K562 (cell line): ENCODE data around the gene IMPDH2. TPM values are rescaled to one million over a fixed set of nuclear protein-coding genes. Genes with fewer than 3 reads are reported as not detected.

Experiments used
- ARID4B ChIP-seq: sonication (generic); formaldehyde crosslinking; IDR thresholded peaks from 2 replicates; pipeline ENCODE4 v1.8.0; 2022; ENCODE audit warnings: mild to moderate bottlenecking, missing genetic modification reagents
- CCAR2 ChIP-seq: fragments of 200-400 bp; formaldehyde crosslinking; IDR thresholded peaks from 2 replicates; pipeline ENCODE4 v1.6.1; 2017; ENCODE audit warnings: mild to moderate bottlenecking, low read depth, low read length
- CCNT2 ChIP-seq: IDR thresholded peaks from 2 replicates; pipeline ENCODE4 v1.6.1; 2011; ENCODE audit warnings: borderline replicate concordance, low read depth, mild to moderate bottlenecking, moderate library complexity, mixed read lengths, low read length; ENCODE audit not compliant: insufficient read length; ENCODE audit errors: extremely low read depth
- CEBPG ChIP-seq, 3 experiments: fragments of 200-800 bp in 1 of 3; sonication (Bioruptor generic) in 1 of 3; sonication (generic) in 1 of 3; formaldehyde crosslinking in 1 of 3; IDR thresholded peaks in 2 of 3; conservative IDR thresholded peaks in 1 of 3; 2 replicates each; pipeline versions ENCODE4 v1.6.1 to v1.8.0; 2016 to 2022; ENCODE audit warnings: missing compliant biosample characterization in 2 of 3, missing genetic modification characterization in 2 of 3, mild to moderate bottlenecking in 1 of 3, missing genetic modification reagents in 1 of 3
- GTF2F1 ChIP-seq: IDR thresholded peaks from 2 replicates; pipeline ENCODE4 v1.6.1; 2011; ENCODE audit warnings: low read depth, low read length, improper control_type of control experiment
- HLTF ChIP-seq: fragments of 450-650 bp; IDR thresholded peaks from 2 replicates; pipeline ENCODE4 v1.6.1; 2016
- KAT7 ChIP-seq: sonication (generic); formaldehyde crosslinking; IDR thresholded peaks from 2 replicates; pipeline ENCODE4 v1.8.0; 2022; ENCODE audit warnings: missing genetic modification reagents, mild to moderate bottlenecking, borderline replicate concordance
- KLF13 ChIP-seq: fragments of 450-650 bp; IDR thresholded peaks from 2 replicates; pipeline ENCODE4 v1.6.1; 2016; ENCODE audit warnings: missing genetic modification characterization, low read depth, mild to moderate bottlenecking, missing compliant biosample characterization, moderate library complexity, borderline replicate concordance
- MXI1 ChIP-seq: IDR thresholded peaks from 2 replicates; pipeline ENCODE4 v1.6.1; 2011; ENCODE audit warnings: low read depth, mild to moderate bottlenecking, improper control_type of control experiment, low read length
- PTBP1 ChIP-seq: fragments of 200-400 bp; formaldehyde crosslinking; IDR thresholded peaks from 2 replicates; pipeline ENCODE4 v1.6.1; 2017; ENCODE audit warnings: low read depth, low read length
- RAD21 ChIP-seq, 2 experiments: fragments of 250-450 bp in 1 of 2; fragments of 450-650 bp in 1 of 2; sonication (Bioruptor Pico) in 1 of 2; formaldehyde crosslinking in 1 of 2; IDR thresholded peaks in 1 of 2; conservative IDR thresholded peaks in 1 of 2; 2 replicates each; pipeline versions ENCODE4 v1.4.0 to v1.8.0; 2020 to 2022; ENCODE audit warnings: mild to moderate bottlenecking in 2 of 2, moderate library complexity in 1 of 2
- SMARCB1 ChIP-seq: IDR thresholded peaks from 2 replicates; pipeline ENCODE4 v1.6.1; 2011; ENCODE audit warnings: improper control_type of control experiment, low read depth; ENCODE audit not compliant: insufficient read length
- SP2 ChIP-seq: IDR thresholded peaks from 2 replicates; pipeline ENCODE4 v1.6.1; 2011; ENCODE audit warnings: mild to moderate bottlenecking, low read depth, low read length, moderate library complexity; ENCODE audit not compliant: poor library complexity, severe bottlenecking; ENCODE audit errors: extremely low read depth
- TFAM ChIP-seq: fragments of 250-450 bp; sonication (Bioruptor Pico); conservative IDR thresholded peaks from 2 replicates; pipeline ENCODE4 v1.5.0; 2021; ENCODE audit warnings: mild to moderate bottlenecking, moderate library complexity
- TOE1 ChIP-seq, 2 experiments: fragments of 450-650 bp in 1 of 2; sonication (generic) in 1 of 2; formaldehyde crosslinking in 1 of 2; IDR thresholded peaks; 2 replicates each; pipeline versions ENCODE4 v1.7.1 to v1.8.0; 2016 to 2022; ENCODE audit warnings: borderline replicate concordance in 2 of 2, mild to moderate bottlenecking in 2 of 2, antibody characterized with exemption in 1 of 2, inconsistent platforms in 1 of 2, low read depth in 1 of 2, missing genetic modification reagents in 1 of 2, moderate library complexity in 1 of 2
- ZBTB9 ChIP-seq: fragments of 450-650 bp; formaldehyde crosslinking; IDR thresholded peaks from 2 replicates; pipeline ENCODE4 v1.4.0; 2020; ENCODE audit warnings: mild to moderate bottlenecking, moderate library complexity
- ZNF134 ChIP-seq: fragments of 250-450 bp; sonication (Bioruptor Pico); conservative IDR thresholded peaks from 2 replicates; pipeline ENCODE4 v1.4.0; 2020
- ZNF277 ChIP-seq: fragments of 250-450 bp; sonication (Bioruptor Pico); IDR thresholded peaks from 2 replicates; pipeline ENCODE4 v1.8.0; 2022; ENCODE audit warnings: inconsistent platforms, mild to moderate bottlenecking, moderate library complexity, borderline replicate concordance
- polyA plus RNA-seq, 8 experiments: library from polyadenylated mRNA; depleted of rRNA in 4 of 8; stranded (reverse) in 5 of 8; unstranded in 3 of 8; fragments of >200 nt; fragmentation: Nextera tagmentation in 2 of 8; fragmentation: Illumina TruSeq in 1 of 8; extraction: Ambion mirVana in 2 of 8; extraction: Trizol in 1 of 8; gene quantifications; 2 replicates each; pipeline versions ENCODE4 v1.2.1 to v1.2.3, GENCODE V29; 2011 to 2014; ENCODE audit warnings: inconsistent platforms in 1 of 8, missing spikeins in 1 of 8
- total RNA-seq, 7 experiments: library from RNA; depleted of rRNA in 6 of 7; stranded (reverse); fragments of >200 nt in 6 of 7; fragmentation: Illumina TruSeq in 2 of 7; extraction: Trizol in 2 of 7; gene quantifications; 2 replicates each; pipeline versions ENCODE4 v1.2.1 to v1.2.3, GENCODE V29; 2011 to 2021; ENCODE audit warnings: low replicate concordance in 1 of 7

Gene IMPDH2
- total and polyA plus RNA-seq, 9 of the 15 experiments (the other 6 are each of a cell fraction or from before 2014, with no cell fraction given): 318 to 507 (median 366) TPM

GRCh38 chr3:49007068-49007770, 22.0 kb downstream of the IMPDH2 start, which contains the start of gene WDR6 (continued):
- peak; percentile 37; the same call in 1 of the 2 replicates for TF ChIP-seq ARID4B (CRISPR knock-in tag)
- 0 out of 2 replicates have a peak, but pooled peaks have one; percentile 83 for TF ChIP-seq KAT7 (CRISPR knock-in tag)
- no peak for TF ChIP-seq PTBP1
- no peak for TF ChIP-seq CCAR2
- 0 out of 2 replicates have a peak, but pooled peaks have one; percentile 46 for TF ChIP-seq HLTF
- no peak for TF ChIP-seq ZNF277
- peak; percentile 61 for TF ChIP-seq SP2
- TF ChIP-seq SMARCB1: no peak
- peak; percentile 52; the same call in 1 of the 2 replicates for TF ChIP-seq ZBTB9 (CRISPR knock-in tag)
- peak; percentile 81; the same call in 1 of the 2 replicates for TF ChIP-seq TOE1 (IDR thresholded peaks at IDR 0.05; ENCODE audit: borderline replicate concordance)
- no peak for TF ChIP-seq TOE1 (CRISPR knock-in tag; IDR thresholded peaks at IDR 0.05; ENCODE audit: borderline replicate concordance, low read depth)
- TF ChIP-seq KLF13 (tag): 0 out of 2 replicates have a peak, but pooled peaks have one; percentile 45
- TF ChIP-seq TFAM (CRISPR knock-in tag): no peak
- TF ChIP-seq RAD21 (CRISPR knock-in tag; conservative IDR thresholded peaks at IDR 0.05 in 1 of 2, IDR thresholded peaks at IDR 0.05 in 1 of 2): peak in 1 of 2 experiments; percentile 15; a peak in 1 of 4 replicates
- no peak for TF ChIP-seq ZNF134 (CRISPR knock-in tag)
- no peak for TF ChIP-seq GTF2F1
- TF ChIP-seq CCNT2: peak; percentile 29
- TF ChIP-seq MXI1: no peak
- peak; percentile 57; the same call in 1 of the 2 replicates for TF ChIP-seq CEBPG (CRISPR knock-in tag; IDR thresholded peaks at IDR 0.05)
- no peak for TF ChIP-seq CEBPG (tag; conservative IDR thresholded peaks at IDR 0.05 in 1 of 2, IDR thresholded peaks at IDR 0.05 in 1 of 2)
